ENCODE data around the gene PPP4C. TPM values are rescaled to one million over a fixed set of nuclear protein-coding genes. Genes with fewer than 3 reads are reported as not detected.
A peak's percentile ranks its signal among the peaks of the same experiment; 100 is the strongest.
"Not testable (repeated sequence)": the region's sequence is repeated elsewhere in the genome, so short reads cannot be mapped to it uniquely, and the experiment has no call there.

Gene PPP4C
- polyA plus RNA-seq, 1 donor, result 61.8 TPM

GRCh38 chr16:30096105-30096861 lies 20.5 kb downstream of the PPP4C start, which contains the start of gene YPEL3:
Gene YPEL3, minus strand, starts transcription at chr16:30096213. Its CDS starts 731 bp downstream, at chr16:30095482.
- DNase-seq (ENCODE audit: low read depth), result peak; percentile 68

DNA sequence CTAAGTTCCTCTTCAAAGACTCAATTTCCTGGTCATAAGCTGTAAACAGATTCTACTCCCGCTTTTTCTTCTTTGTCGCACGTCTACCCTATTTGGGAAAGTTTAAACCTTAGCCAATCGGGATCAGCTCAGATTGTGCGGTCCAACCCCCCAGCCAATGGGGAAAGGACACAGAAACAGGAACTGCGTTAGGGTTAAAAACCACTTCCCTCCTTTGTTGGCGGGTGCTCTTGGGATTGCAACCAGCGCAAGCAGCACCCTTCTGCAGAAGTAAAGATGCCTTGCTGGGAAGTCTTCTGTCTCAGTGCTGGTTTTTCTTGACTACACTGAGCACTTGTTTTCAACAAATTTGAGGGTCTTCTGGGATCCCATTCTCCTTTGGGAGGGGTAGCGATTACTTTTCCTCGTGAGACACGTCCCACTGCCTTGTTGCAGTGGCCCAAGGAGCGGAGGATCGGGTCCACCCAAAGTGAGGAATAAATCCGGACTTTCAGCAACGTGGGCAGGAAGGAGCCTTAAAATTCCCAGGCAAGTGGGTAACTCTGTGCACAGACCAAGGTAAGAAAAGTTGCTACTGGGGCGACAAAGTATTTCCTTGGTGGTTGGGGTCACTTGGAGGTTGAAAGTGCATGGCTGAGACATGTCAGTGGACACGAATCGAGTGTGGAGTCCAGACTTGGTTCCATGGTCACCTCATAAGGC lies 21.2 kb downstream of the PPP4C start:
- no peak for DNase-seq (ENCODE audit: low read depth)

GRCh38 chr16:30104090-30104489 lies 28.3 kb downstream of the PPP4C start:
- no peak for DNase-seq (ENCODE audit: low read depth)

- DNase-seq (ENCODE audit: low read depth), result no peak
These were observed 28.7 kb downstream of the PPP4C start for GRCh38 chr16:30104492-30104891.

- no peak for DNase-seq (ENCODE audit: low read depth)
These were observed 32.5 kb downstream of the PPP4C start for GRCh38 chr16:30108059-30108850.

GRCh38 chr16:30110661-30111060 lies 34.9 kb downstream of the PPP4C start:
- no peak for DNase-seq (ENCODE audit: low read depth)

- no peak for DNase-seq (ENCODE audit: low read depth)
These were observed 36.6 kb downstream of the PPP4C start for GRCh38 chr16:30112197-30113030.

DNA sequence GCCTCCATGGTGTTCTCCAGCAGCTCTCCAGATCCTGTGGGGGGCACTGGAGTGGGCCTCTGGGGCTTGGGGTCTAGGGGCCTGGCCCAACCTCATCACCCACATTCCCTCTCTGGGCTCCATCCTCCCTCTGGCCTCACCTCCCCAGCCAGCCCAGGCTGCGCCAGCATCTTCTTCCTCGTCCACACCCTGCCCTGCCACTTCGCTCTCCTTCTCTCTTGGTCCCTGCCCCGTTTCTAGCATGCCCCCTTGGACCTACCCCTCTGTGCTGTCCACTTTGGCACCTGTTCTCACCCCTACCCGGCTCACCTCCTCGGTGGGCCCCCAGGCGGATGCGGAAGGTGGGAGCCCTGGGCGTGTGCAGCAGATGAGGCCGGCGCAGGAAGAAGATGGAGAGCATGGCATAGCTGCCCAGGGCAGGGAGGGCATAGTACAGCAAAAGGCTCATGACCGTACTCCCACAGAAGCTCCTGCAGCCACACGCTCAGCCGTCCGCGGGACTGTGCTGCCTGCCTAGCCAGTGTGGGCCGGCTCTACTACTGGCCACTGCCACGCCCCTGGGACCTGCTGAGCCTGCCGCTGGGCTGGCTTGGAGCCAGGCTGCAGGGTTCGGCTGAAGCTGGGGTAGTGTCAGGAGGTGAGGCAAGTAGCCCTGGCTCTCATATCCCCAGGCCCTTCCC lies 37.4 kb downstream of the PPP4C start, which contains the start of gene GDPD3:
Gene GDPD3 (minus strand): TSS at position 507 of the 680 bp plus-strand sequence. CDS start 59 bp downstream, at position 448.
- DNase-seq (ENCODE audit: low read depth), result no peak

- no peak for DNase-seq (ENCODE audit: low read depth)
These were observed 38.0 kb downstream of the PPP4C start for GRCh38 chr16:30113711-30114333.

- no peak for DNase-seq (ENCODE audit: low read depth)
These were observed 38.6 kb downstream of the PPP4C start for GRCh38 chr16:30114411-30114810.

- DNase-seq (ENCODE audit: low read depth), result not testable (repeated sequence)
These were observed 39.0 kb downstream of the PPP4C start for GRCh38 chr16:30114833-30115232.

- no peak for DNase-seq (ENCODE audit: low read depth)
These were observed 39.4 kb downstream of the PPP4C start for GRCh38 chr16:30115238-30115637.

DNA sequence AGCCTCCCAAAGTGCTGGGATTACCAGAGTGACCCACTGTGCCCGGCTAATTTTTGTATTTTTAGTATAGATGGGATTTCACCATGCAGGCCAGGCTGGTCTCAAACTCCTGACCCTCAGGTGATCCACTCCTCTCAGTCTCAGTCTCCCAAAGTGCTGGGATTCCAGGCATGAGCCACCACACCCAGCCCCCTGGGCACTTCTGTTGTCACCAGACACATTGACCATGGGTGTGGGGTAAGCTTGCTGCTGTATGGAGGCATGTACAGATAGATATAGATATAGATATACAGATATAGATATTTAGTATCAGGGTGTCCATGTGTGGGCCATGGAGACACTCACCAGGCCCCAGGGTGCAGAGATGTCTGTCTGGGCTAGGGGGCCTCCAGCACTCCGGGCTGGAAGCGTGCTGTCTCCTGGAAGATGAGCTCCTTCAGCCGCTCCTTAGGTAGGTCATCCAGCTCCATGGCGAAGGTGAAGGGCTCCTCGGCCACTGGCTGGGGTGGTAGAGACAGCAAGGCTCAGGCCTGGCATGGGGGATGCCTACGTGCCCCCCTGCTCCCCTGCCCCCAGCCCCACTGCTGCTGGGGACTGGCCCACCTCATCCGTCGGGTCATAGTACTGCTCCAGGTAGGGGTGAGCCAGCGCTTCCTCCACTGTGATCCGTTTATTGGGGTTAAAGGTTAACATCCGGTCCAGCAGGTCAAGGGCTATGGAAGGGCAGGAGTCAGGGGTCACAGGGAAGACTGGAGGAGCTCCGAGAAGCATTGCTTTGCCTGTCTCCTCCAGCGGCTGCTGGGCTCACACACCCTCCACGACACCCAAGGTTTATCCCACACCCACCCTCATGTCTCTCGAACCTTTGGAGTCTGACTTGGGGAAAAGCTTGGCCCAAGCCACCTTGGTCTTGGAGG lies 40.8 kb downstream of the PPP4C start:
- no peak for DNase-seq (ENCODE audit: low read depth)

GRCh38 chr16:30117768-30118167 lies 42.0 kb downstream of the PPP4C start:
- DNase-seq (ENCODE audit: low read depth), result no peak

GRCh38 chr16:30119428-30119827 lies 43.6 kb downstream of the PPP4C start:
- DNase-seq (ENCODE audit: low read depth), result no peak

GRCh38 chr16:30120340-30121105 lies 44.7 kb downstream of the PPP4C start:
- DNase-seq (ENCODE audit: low read depth), result no peak

DNA sequence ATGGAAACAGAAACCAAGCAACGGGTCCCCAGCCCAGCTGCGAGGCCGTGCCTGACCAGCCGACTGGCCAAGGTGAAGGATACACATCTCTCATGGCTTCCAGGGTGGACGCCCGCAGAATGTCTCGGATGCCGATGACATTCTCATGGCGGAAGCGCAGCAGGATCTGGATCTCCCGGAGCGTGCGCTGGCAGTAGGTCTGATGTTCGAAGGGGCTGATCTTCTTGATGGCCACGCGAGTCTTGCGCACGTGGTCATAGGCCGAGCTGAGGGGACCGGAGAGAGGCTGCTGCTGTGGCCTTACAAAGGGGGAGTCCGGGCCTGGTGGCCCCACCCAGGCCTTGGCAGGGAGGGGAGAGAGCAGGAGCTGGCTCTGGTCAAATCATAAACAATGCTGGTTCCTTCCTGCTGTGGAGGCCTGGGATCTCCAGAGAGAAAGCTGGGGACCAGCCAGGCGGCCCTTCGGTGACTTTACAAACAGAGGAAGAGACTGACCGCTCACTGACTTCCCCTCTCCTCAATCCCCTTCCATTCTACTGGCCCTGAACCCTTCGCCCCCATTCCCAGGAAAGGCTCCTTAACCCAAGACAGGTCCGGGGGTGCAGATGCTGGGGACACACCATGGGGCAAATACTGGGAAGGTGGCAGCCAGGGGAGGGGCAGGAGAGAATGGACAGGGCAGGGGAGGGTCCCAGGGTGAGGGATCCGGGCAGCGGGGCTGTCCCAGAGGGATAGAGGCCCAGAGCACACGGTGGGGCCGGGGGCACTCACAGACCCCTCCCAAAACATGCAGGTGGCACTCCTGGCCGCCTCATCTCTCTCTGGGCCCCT lies 46.2 kb downstream of the PPP4C start:
- DNase-seq (ENCODE audit: low read depth), result no peak

All from forelimb muscle (tissue), 1 donor.